ENCODE measurements around the gene POM121L12.
A peak's percentile ranks its signal among the peaks of the same experiment; 100 is the strongest.

POM121L12 gene

GRCh38 chr7:53035499-53036412 is at the start of gene POM121L12:
TSS of gene POM121L12 (plus strand) at chr7:53035633. CDS start at chr7:53035672, 39 bp downstream.
- no peak for DNase-seq (ENCODE audit: low spot score)

- no peak for DNase-seq (ENCODE audit: low spot score)
Measured at GRCh38 chr7:52992001-52992400, 43.4 kb upstream of the POM121L12 start.

- no peak for DNase-seq (ENCODE audit: low spot score)
Measured at GRCh38 chr7:52992479-52993162, 42.8 kb upstream of the POM121L12 start.

GRCh38 chr7:52995676-52996075 is 39.8 kb upstream of the POM121L12 start:
- DNase-seq (ENCODE audit: low spot score), result no peak

- no peak for DNase-seq (ENCODE audit: low spot score)
Measured at GRCh38 chr7:53001221-53001620, 34.2 kb upstream of the POM121L12 start.

- no peak for DNase-seq (ENCODE audit: low spot score)
Measured at GRCh38 chr7:53002389-53002788, 33.0 kb upstream of the POM121L12 start.

GRCh38 chr7:53003653-53004445 is 31.6 kb upstream of the POM121L12 start:
- no peak for DNase-seq (ENCODE audit: low spot score)

GRCh38 chr7:53013925-53014324 is 21.5 kb upstream of the POM121L12 start:
- DNase-seq (ENCODE audit: low spot score), result peak; percentile 26

GRCh38 chr7:53015463-53015862 is 20.0 kb upstream of the POM121L12 start:
- DNase-seq (ENCODE audit: low spot score), result no peak

DNA sequence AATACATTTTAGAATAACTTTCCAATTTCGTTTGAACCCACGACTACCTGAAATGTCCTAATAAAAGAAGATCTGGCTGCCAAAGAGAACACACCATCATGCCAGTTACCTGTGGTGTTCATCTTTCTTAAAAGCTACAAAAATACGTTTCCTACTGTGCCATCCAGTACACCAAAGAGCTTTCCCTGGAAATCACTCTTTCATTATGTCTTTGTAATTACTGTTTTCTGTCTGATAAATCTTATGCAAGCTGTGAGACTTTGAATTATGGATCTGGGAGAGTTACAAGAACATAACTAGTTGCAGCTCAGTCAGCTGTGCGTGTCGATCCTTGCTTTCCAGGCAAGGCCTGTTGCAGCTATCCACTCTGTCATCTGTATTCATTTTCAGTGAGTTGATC is 12.5 kb upstream of the POM121L12 start:
- DNase-seq (ENCODE audit: low spot score), result no peak

- DNase-seq (ENCODE audit: low spot score), result no peak
Measured at GRCh38 chr7:53048638-53049037, 13.2 kb downstream of the POM121L12 start.

DNA sequence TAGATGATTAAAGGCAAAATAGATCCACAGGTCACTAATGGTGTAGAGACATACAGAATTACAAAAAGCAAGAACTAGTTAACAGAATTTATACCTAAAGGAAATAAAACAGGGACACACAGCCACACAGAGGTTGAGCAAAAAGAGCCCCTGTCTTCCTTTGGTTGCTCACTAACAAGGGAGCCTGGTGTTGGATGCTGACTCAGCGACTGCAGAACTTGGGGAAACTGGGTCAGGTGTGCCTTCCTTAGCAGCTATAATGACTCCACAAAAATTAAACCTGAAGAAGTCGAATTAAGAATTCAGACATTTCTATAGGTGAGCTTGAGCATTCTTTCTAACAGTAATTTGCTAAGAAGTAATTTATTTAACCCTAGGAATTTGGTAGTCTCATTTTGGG is 15.0 kb downstream of the POM121L12 start:
- no peak for DNase-seq (ENCODE audit: low spot score)

DNA sequence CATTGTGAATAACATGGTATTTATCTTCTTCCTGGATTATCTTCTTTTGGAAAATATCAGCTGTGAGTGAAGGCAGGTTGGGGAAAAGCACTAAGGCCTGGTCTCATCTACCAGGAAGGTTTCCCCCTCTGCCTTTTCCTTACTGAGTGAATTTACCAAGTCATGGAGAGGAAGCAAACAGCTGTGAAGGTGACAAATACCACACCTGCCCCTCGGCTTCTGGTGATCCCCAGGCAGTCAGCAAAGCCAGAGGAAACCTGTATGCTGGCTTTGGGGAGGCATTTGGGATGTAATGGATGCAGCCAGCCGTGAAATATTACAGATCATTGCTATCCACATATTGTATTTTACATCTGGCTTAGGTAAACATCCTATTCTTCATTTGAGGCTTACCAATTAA is 24.2 kb downstream of the POM121L12 start:
- no peak for DNase-seq (ENCODE audit: low spot score)

DNA sequence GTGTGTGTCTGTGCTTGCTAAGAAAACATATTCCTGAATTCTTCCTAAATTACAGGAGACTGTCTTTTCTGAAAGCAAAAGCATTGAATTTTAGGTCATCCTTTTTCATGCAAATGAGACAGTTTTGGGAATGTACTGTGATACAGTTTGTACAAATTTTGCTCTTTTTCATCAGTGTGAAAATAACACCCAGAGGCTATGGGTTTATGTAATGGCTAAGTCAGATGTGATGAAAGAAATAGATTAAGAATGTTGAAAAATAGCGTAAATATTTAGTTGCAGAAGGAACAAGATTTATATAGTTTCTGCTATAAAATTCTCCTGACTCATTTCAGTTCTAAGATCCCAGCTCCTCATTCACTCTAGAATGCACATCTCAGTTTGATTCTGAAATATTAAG is 24.6 kb downstream of the POM121L12 start:
- DNase-seq (ENCODE audit: low spot score), result no peak

- DNase-seq (ENCODE audit: low spot score), result no peak
Measured at GRCh38 chr7:53062796-53063195, 27.4 kb downstream of the POM121L12 start.

DNA sequence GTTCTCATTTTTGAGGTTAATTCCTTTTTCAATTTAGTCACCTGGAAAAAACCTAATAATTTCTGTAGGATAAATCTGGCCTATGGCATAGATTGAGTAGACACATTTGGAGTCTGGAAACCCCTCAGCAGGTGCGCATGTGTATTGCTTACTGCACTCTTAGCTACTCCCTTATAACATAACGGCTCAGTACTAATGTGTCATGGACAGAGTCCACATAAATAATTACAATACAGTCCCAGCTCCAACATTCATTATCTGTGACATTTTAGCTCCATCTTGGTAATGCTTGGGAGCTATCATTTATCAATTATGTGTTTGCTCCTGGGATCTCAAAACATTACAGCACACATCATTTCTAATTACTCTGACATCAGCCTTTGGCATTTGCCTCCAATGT is 33.2 kb downstream of the POM121L12 start:
- no peak for DNase-seq (ENCODE audit: low spot score)

DNA sequence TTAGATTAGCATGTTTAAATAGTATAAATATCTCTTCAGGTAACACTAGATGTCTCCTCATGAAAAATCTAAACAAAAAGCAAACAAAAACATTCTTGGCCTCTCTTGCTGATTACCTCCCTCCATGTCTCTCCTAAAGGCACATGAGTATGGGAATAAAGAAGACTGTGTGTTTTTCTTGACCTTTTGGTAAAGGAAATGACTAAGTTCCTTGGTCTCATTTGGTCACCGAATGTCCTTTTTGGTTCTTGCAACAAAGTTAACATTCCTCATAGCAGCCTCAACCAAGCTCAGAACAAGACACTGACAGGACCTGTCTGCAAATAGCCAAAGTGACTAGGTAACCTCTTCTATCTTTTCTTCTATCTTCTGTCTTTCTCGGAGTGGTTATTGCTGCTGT is 35.5 kb downstream of the POM121L12 start:
- DNase-seq (ENCODE audit: low spot score), result no peak
